GM12892 (cell line): ENCODE measurements around the gene GBX1.

Experiments used
- DNase-seq: peaks from one replicate; pipeline ENCODE4 v3.0.0; 2011; ENCODE audit not compliant: insufficient read length
- FAIRE-seq: peaks from 2 replicates; lab custom pipeline; 2011; peaks lifted over from hg19 to GRCh38; lab: Jason Lieb, UNC
- POLR2A ChIP-seq: IDR thresholded peaks from 2 replicates; pipeline ENCODE4 v1.6.1; 2011; ENCODE audit warnings: low read depth, low read length, control low read depth
- POLR2AphosphoS5 ChIP-seq: IDR thresholded peaks from 2 replicates; pipeline ENCODE4 v1.6.1; 2011; ENCODE audit warnings: low read depth, low read length, control low read depth
- TAF1 ChIP-seq: IDR thresholded peaks from 2 replicates; pipeline ENCODE4 v1.6.1; 2011; ENCODE audit warnings: low read depth, mild to moderate bottlenecking, control low read depth, low read length, borderline replicate concordance

Gene GBX1

DNA sequence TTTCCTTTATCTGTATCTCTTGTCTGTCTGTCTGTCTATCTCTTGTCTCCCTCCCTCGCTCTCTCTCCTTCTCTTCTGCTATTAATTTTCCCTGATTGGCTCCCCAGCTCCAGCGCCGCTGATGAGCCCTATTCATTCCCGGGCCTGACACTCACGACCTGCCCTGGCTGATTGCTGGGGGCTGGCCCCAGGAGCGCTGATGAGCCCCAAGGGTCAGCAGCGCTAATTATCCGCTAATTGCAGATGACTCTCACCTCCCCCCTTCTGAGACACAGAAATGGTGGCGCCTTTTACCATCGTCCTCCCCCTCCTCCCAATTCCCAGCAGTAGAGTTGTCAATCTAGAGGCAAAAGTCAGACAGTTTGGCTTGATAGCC lies 1.3 kb upstream of the GBX1 start:
- DNase-seq (no peak), FAIRE-seq (no peak)
- TF ChIP-seq POLR2AphosphoS5: no peak
- no peak for TF ChIP-seq POLR2A
- TF ChIP-seq TAF1: no peak

DNA sequence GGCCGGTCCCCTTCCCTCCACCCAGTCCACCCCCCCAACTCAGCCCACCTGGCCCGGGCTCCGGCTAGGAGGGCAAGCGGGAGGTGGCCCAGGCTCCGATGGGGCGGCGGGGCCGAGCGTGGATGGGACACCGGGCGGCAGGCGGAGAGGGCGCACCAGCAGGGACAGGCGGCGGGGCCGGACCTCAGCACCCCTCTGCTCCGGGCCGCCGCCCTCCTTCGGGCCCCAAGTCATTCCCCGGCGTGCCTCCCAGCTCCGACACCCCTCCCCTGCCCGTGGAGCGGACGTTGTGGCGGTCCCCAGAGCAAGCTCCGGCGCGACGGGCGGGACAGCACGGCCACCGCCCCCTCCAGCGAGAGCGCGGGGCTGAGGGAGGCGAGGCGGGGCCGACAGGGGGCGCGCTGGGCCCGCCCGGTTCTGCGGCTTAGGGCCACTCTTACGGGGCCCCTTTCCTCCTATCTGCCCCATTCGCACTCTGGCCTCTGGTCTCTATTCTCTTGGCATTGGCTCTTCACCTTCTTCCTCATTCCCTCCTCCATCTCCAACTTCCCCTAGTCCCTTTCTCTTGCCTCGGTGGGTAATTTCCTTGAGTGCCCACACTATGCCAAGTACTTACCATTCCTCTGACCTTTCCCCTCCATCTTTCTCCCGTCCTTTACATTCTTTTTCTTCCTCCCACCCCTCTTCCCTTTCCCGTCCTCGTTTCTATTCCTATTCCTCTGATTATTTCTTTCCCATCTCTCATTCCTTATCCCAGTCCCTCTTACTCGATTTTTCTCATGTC lies 701 bp upstream of the GBX1 start:
- TF ChIP-seq POLR2AphosphoS5 (no peak), TAF1 (no peak), POLR2A (no peak)
- DNase-seq: peak; percentile 67
- peak; percentile 14 for FAIRE-seq

DNA sequence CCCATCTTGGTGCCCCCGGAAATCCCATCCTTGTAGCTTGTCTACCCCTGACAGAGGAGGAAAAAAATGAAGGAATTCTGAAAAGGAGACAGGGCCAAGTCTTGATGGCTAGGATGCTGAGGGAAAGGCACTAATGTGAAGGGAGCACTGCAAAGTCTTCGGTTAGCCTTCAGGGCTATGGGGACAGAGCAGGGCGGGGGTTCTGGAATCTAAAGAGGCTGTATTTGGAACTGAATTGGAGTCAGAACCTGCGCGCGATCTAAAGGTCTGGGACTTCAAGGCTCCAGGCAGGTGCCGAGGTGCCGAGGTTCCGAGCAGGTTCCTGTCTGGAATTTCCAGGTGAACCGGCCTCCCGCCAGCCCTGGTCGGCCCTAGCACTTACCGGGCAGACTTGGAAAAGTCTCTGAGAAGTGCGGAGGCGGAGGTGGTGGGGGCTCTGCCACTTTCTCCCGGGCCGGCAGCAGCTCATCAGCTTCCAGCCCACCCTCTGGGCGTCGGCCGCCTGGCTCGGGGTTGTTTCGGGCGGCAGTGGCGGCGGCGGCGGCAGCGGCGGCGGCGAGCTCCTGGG lies 781 bp downstream of the GBX1 start:
- FAIRE-seq (no peak), DNase-seq (no peak)
- TF ChIP-seq TAF1 (no peak), POLR2A (no peak), POLR2AphosphoS5 (no peak)

GRCh38 chr7:151161757-151162156 lies 5.7 kb downstream of the GBX1 start:
- TF ChIP-seq POLR2A (no peak), TAF1 (no peak), POLR2AphosphoS5 (no peak)
- FAIRE-seq: no peak

DNA sequence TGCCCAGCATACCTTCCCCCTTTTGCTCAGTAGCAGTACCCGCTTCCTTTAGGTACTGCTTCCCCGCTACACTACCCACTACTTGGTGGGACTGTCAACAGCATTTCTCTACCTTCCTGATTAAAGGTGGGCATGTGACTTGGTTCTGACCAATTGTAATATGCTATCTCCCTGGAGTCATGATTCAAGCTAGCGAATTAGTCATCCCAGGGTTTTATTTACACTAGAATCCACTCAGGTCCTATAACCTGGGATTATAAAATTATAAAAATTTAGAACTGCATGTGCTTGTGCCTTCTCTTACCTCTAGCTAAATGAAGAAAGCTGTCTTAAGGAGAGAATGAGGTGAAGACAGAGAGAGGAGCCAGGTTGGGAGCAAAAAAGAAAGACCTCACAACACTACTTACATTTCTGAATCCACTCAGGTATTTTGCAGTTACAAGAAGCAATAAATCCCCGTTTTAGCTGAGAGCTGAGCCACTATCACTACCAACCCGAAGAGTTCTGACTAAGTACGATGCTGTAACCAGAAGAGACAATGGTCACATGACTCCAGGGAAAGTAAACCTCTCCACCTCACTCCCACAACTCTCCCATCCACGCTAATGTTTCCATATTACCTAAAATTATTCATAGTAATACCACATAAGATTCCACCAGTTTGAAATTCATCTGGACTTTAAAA lies 9.7 kb downstream of the GBX1 start:
- FAIRE-seq (no peak), DNase-seq (no peak)
- no peak for TF ChIP-seq POLR2AphosphoS5
- TF ChIP-seq TAF1: no peak
- no peak for TF ChIP-seq POLR2A

More at GRCh38 chr7:151161757-151162156, 5.7 kb downstream of the GBX1 start:
- DNase-seq: no peak

DNA sequence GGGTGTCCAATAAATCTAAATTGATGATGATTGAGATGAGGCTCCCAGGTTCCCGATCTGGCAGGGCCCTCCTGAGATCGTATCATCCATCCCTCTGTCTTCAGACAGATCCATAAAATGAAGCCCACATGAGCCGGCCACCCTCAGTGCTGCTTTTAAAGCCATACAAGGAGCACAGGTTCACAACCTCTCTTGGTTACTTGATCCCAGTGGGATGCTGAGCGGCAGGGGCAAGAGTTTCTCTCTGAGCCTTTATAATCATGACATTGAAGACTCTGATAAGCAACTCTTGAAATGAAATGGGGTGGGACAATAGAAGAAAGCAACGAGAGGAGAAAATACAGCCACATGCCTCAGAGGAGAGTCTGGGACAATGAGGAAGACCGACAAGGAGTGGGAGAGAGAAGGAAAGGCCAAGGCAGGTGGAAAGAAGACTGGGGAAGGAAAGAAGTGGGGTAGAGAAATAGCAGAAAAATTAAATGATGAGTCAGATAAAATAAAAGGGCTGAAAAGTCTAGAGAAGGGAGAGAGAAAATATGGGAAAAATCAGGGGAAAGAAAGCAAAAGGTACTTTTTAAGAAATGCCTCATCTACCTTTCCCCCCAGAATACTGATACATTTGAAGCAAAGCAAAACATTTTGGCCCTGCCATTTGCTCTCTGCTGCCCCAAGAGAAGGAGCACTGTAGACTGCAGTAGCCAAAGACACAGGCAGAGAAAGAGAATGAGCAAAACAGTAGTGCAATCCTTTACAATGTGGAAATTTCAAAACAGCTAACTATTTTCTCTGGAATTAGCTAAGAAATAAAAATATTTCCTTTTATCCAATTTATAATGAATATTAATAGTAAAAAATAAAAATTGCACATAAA lies 14.6 kb downstream of the GBX1 start:
- FAIRE-seq: no peak
- no peak for TF ChIP-seq TAF1
- no peak for TF ChIP-seq POLR2A
- no peak for TF ChIP-seq POLR2AphosphoS5
- DNase-seq: no peak

DNA sequence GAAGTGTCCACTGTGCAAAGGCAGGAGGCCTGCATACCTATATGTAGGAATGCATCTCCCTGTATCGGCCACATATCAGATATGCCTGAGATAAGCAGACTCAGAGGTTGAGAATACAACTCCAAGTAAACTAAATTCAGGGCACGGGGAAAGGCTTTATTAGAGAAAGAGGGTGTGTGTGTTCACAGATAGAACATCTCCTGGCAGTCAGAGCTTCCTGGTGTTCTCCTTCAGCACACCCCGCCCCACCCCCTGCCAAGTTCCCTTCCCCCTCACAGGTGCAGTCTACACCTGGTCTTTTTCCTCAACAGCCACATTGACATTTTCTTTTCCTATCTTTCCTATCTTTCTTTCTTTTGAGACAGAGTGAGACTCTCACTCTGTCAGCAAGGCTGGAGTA lies 17.1 kb downstream of the GBX1 start:
- DNase-seq (no peak), FAIRE-seq (no peak)
- TF ChIP-seq POLR2AphosphoS5: no peak
- no peak for TF ChIP-seq TAF1
- no peak for TF ChIP-seq POLR2A

- FAIRE-seq (no peak), DNase-seq (no peak)
- TF ChIP-seq POLR2A (no peak), POLR2AphosphoS5 (no peak), TAF1 (no peak)
Measured at GRCh38 chr7:151148319-151149259, 18.9 kb downstream of the GBX1 start.

DNA sequence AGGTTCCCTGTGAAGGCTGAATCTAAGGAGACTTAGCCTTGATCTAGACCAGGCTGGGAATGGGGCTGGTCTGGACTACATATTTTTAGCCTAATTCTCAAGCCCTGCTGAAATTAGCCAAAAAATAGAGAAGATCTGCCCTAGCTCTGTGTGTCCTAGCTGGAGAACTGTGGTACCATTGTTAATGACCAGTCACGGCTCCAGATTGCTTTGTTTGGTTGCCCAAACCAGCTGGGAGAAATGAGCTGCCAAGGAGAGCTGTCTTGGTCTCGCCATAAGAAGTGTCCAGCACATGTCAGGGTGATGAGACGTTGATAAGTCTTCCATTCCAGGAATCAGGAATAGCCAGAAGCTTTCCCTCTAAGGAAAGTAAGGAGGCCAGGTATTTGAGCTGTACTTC lies 20.7 kb downstream of the GBX1 start:
- DNase-seq (no peak), FAIRE-seq (no peak)
- TF ChIP-seq POLR2A (no peak), POLR2AphosphoS5 (no peak), TAF1 (no peak)

- TF ChIP-seq POLR2A: no peak
- TF ChIP-seq TAF1: no peak
- no peak for TF ChIP-seq POLR2AphosphoS5
- FAIRE-seq (no peak), DNase-seq (no peak)
Measured at GRCh38 chr7:151144387-151144786, 23.1 kb downstream of the GBX1 start.
